ENCODE data around the gene LSAMP. TPM values are rescaled to one million over a fixed set of nuclear protein-coding genes. Genes with fewer than 3 reads are reported as not detected.
"Not testable (repeated sequence)": the region's sequence is repeated elsewhere in the genome, so short reads cannot be mapped to it uniquely, and the experiment has no call there.

Gene LSAMP
- total RNA-seq, 2 experiments from 2014 or later, result not detected

- H3K27me3 Mint-ChIP-seq, result no peaks in the 10 kb centered on the region
- no peak overlapping the region for H3K27ac Mint-ChIP-seq
- DNase-seq, result no peak
- no peaks in the 10 kb centered on the region for H3K36me3 Mint-ChIP-seq
- no peak overlapping the region for H3K4me3 Mint-ChIP-seq
- peaks cover 3% of the 10 kb centered on the region for H3K9me3 Mint-ChIP-seq
- H3K4me1 Mint-ChIP-seq, result no peaks in the 10 kb centered on the region
These were observed 357.9 kb downstream of the LSAMP start for GRCh38 chr3:116087426-116087825.

GRCh38 chr3:116084999-116085791, 360.1 kb downstream of the LSAMP start:
- DNase-seq, result no peak
- no peaks in the 10 kb centered on the region for H3K4me1 Mint-ChIP-seq
- H3K27me3 Mint-ChIP-seq, result no peaks in the 10 kb centered on the region
- H3K27ac Mint-ChIP-seq, result no peak overlapping the region
- H3K36me3 Mint-ChIP-seq, result no peaks in the 10 kb centered on the region
- H3K9me3 Mint-ChIP-seq, result peaks cover 3% of the 10 kb centered on the region
- no peak overlapping the region for H3K4me3 Mint-ChIP-seq

DNA sequence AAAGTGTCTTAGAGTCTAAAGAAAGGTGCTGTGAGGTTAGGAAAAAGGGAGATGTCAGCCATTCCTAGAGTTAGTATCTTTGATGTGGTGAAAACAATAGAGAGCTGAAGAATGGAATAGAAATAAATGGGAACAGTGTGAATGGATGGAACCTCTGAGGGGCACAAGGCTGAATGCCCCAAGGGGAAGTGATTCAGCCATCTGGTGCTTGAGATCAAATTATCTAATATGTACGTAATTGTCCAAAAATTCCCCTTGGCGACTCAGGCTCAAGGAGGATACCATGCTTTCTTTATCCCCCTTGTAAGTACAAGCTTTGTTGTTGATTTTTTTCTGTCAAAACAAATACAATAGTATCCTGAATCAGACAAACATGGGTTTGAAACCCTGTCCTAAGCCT, 361.6 kb downstream of the LSAMP start:
- Mint-ChIP-seq H3K36me3 (no peaks in the 10 kb centered on the region), H3K27ac (no peak overlapping the region), H3K4me1 (no peaks in the 10 kb centered on the region), H3K4me3 (no peak overlapping the region), H3K27me3 (no peaks in the 10 kb centered on the region), H3K9me3 (peaks cover 3% of the 10 kb centered on the region)
- no peak for DNase-seq

- DNase-seq, result no peak
- Mint-ChIP-seq H3K27ac (no peak overlapping the region), H3K36me3 (no peaks in the 10 kb centered on the region), H3K4me1 (no peaks in the 10 kb centered on the region), H3K4me3 (no peak overlapping the region), H3K27me3 (no peaks in the 10 kb centered on the region), H3K9me3 (peaks cover 1% of the 10 kb centered on the region)
These were observed 366.7 kb downstream of the LSAMP start for GRCh38 chr3:116078561-116078960.

- no peak overlapping the region for H3K27ac Mint-ChIP-seq
- H3K4me3 Mint-ChIP-seq, result no peak overlapping the region
- no peaks in the 10 kb centered on the region for H3K27me3 Mint-ChIP-seq
- H3K9me3 Mint-ChIP-seq, result peaks cover under 1% of the 10 kb centered on the region
- H3K4me1 Mint-ChIP-seq, result no peaks in the 10 kb centered on the region
- H3K36me3 Mint-ChIP-seq, result no peaks in the 10 kb centered on the region
- no peak for DNase-seq
These were observed 367.7 kb downstream of the LSAMP start for GRCh38 chr3:116077557-116077956.

DNA sequence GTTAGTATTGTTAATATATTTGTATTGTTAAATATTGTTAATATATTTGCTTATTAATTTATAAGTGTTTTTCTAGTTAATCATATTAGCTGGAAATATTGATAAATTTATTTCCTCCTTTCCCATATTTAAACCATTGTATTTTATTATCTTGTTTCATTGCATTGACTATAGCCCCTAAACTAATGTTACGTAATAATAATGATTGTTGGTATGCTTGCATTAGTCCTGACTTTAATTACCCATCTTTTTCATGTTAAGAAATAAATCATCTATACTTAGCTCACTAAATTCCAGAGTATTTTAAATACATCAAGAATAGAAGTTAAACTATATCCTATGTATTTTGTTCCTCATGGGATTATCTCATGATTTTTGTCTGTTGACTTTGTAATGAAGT, 368.2 kb downstream of the LSAMP start:
- Mint-ChIP-seq H3K36me3 (no peaks in the 10 kb centered on the region), H3K27me3 (no peaks in the 10 kb centered on the region), H3K9me3 (no peaks in the 10 kb centered on the region), H3K4me3 (no peak overlapping the region), H3K4me1 (no peaks in the 10 kb centered on the region), H3K27ac (no peak overlapping the region)
- no peak for DNase-seq

DNA sequence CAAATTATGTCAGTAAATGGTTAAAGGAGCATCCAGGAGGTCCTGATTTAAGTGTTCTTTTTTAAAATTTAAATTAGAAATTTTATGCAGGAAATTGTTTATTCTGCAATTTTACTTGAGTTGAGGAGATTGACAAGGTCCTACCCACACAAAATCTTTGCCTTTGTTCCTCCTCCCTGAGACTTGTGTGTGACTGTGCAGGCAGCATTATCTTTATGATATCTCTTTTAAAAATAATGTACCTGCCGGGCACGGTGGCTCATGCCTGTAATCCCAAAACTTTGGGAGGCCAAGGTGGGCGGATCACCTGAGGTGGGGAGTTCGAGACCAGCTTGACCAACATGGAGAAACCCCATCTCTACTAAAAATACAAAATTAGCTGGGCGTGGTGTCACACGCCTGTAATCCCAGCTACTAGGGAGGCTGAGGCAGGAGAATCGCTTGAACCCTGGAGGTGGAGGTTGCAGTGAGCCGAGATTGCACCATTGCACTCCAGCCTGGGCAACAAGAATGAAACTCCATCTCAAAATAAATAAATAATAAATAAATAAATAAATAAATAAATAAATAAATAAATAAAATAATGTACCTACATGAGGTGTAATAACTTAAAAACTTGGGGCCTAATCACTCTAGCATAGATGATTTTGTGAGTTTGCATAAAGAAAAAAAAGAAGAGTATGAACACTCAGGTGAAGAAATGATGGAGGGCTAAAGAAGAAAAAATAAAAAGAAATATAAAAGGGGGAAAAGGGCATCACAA, 374.6 kb downstream of the LSAMP start:
- H3K27me3 Mint-ChIP-seq, H3K27ac Mint-ChIP-seq, DNase-seq, H3K9me3 Mint-ChIP-seq, H3K36me3 Mint-ChIP-seq, H3K4me1 Mint-ChIP-seq, H3K4me3 Mint-ChIP-seq: not testable (repeated sequence)

GRCh38 chr3:116070061-116070460, 375.2 kb downstream of the LSAMP start:
- no peak for DNase-seq

GRCh38 chr3:116069024-116069423, 376.3 kb downstream of the LSAMP start:
- DNase-seq, result no peak
- H3K9me3 Mint-ChIP-seq, result no peaks in the 10 kb centered on the region
- no peaks in the 10 kb centered on the region for H3K27me3 Mint-ChIP-seq
- no peak overlapping the region for H3K27ac Mint-ChIP-seq
- H3K4me3 Mint-ChIP-seq, result no peak overlapping the region
- no peaks in the 10 kb centered on the region for H3K4me1 Mint-ChIP-seq
- no peaks in the 10 kb centered on the region for H3K36me3 Mint-ChIP-seq

More at GRCh38 chr3:116070061-116070460, 375.2 kb downstream of the LSAMP start:
- no peaks in the 10 kb centered on the region for H3K27me3 Mint-ChIP-seq
- H3K27ac Mint-ChIP-seq, result no peak overlapping the region
- H3K4me3 Mint-ChIP-seq, result no peak overlapping the region
- H3K9me3 Mint-ChIP-seq, result no peaks in the 10 kb centered on the region
- H3K36me3 Mint-ChIP-seq, result no peaks in the 10 kb centered on the region
- no peaks in the 10 kb centered on the region for H3K4me1 Mint-ChIP-seq

DNA sequence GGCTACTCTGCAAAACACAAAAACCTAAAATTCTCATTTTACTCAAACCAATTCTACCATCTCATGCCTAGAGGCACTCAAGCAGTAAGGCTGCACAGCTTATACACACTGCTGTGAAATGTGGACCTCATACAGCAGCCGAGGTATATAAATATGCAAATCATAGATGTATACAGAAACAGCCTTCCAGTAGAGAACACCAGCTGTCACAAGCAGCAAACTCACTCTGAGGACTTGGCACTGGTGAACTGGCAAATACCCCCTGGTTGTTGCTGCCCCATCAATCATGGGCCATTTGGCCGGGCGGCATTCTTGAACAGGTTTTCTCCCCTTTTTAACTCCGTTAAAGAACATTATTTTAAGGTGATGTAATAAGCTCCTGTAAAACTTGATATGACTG, 378.0 kb downstream of the LSAMP start:
- Mint-ChIP-seq H3K4me1 (no peaks in the 10 kb centered on the region), H3K4me3 (no peak overlapping the region), H3K36me3 (no peaks in the 10 kb centered on the region), H3K27ac (no peak overlapping the region), H3K27me3 (no peaks in the 10 kb centered on the region), H3K9me3 (no peaks in the 10 kb centered on the region)
- DNase-seq, result no peak

DNA sequence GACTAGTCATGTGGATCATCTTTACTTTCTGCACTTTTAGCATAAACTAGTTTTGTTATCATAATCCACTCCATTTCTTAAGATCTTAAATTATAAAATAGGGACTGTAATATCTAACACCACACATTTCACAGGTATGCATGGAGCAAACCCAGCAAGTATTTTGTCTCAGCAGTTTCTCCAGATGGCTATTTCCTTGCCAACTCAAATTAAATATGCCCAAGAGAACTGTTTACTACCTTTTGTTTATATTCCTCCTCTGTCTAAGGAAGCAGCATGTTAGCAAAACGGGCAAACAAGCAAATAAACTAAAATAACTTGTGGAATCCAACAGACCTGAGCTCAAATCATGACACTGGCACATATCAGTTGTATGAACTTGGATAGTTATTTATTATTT, 379.8 kb downstream of the LSAMP start:
- Mint-ChIP-seq H3K36me3 (no peaks in the 10 kb centered on the region), H3K4me3 (no peak overlapping the region), H3K27me3 (no peaks in the 10 kb centered on the region), H3K9me3 (no peaks in the 10 kb centered on the region), H3K4me1 (no peaks in the 10 kb centered on the region), H3K27ac (no peak overlapping the region)
- no peak for DNase-seq

DNA sequence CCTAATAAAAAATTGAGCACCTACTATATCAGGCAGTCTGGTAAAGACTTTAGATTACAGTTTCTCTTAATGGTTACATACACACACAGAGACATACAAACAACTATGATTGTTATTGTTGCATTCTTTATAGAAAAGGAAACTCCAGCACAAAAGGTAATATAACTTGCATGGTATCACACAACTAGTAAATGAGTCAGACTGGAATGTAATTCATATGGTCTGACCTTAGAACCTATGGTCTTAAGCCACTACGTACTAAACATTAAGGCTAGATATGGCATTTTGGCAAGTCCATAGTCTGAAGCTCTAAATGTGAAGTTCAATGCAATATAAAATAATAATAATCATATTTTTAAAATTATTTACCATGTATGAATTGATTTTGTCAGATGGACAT, 380.6 kb downstream of the LSAMP start:
- no peak for DNase-seq
- H3K4me3 Mint-ChIP-seq, result no peak overlapping the region
- H3K9me3 Mint-ChIP-seq, result peaks cover 2% of the 10 kb centered on the region
- no peaks in the 10 kb centered on the region for H3K4me1 Mint-ChIP-seq
- H3K27me3 Mint-ChIP-seq, result no peaks in the 10 kb centered on the region
- no peak overlapping the region for H3K27ac Mint-ChIP-seq
- H3K36me3 Mint-ChIP-seq, result no peaks in the 10 kb centered on the region

- H3K9me3 Mint-ChIP-seq, result peaks cover 2% of the 10 kb centered on the region
- H3K36me3 Mint-ChIP-seq, result no peaks in the 10 kb centered on the region
- no peaks in the 10 kb centered on the region for H3K27me3 Mint-ChIP-seq
- no peak overlapping the region for H3K4me3 Mint-ChIP-seq
- H3K4me1 Mint-ChIP-seq, result no peaks in the 10 kb centered on the region
- no peak for DNase-seq
- no peak overlapping the region for H3K27ac Mint-ChIP-seq
These were observed 385.7 kb downstream of the LSAMP start for GRCh38 chr3:116059421-116060096.

DNA sequence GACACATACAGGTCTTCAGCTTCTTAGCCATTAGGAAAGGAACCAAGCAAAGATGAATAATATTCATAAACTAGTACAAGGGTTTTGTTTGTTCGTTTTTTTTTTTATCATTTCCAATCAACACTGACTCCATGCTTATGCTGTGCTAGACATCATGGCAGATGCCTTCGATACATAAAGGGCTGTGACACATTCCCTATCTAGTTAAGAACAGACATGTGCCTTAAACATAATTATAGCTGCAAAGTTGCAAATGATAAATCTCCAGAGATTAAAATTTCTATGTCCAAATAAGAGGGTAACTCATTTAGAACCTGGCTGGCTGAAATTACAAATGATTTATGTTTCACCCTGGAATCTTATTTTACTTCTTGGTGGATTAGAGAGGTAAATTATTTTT, 386.4 kb downstream of the LSAMP start:
- Mint-ChIP-seq H3K27me3 (no peaks in the 10 kb centered on the region), H3K9me3 (peaks cover 2% of the 10 kb centered on the region), H3K27ac (no peak overlapping the region), H3K36me3 (no peaks in the 10 kb centered on the region), H3K4me1 (no peaks in the 10 kb centered on the region), H3K4me3 (no peak overlapping the region)
- no peak for DNase-seq

GRCh38 chr3:116057400-116058006, 387.8 kb downstream of the LSAMP start:
- Mint-ChIP-seq H3K4me3 (no peak overlapping the region), H3K27me3 (no peaks in the 10 kb centered on the region), H3K36me3 (no peaks in the 10 kb centered on the region), H3K4me1 (no peaks in the 10 kb centered on the region), H3K27ac (no peak overlapping the region), H3K9me3 (peaks cover 2% of the 10 kb centered on the region)
- no peak for DNase-seq

Measured in activated naive CD8-positive, alpha-beta T cell treated with anti-CD3 and anti-CD28 coated beads for 36 hours (primary cell).